Heart left ventricle (tissue), 16 donors: ENCODE measurements around the gene GZMM. TPM values are rescaled to one million over a fixed set of nuclear protein-coding genes. Genes with fewer than 3 reads are reported as not detected.
A peak's percentile ranks its signal among the peaks of the same experiment; 100 is the strongest.

Experiments
- ATAC-seq, 4 donors: fragments of 200-7000 bp; cut with Tn5 transposase; one replicate each; pipeline ENCODE4 v1.9.1; 2020 to 2022; ENCODE audit warnings: moderate library complexity in 4 of 4, mild to moderate bottlenecking in 3 of 4, moderate number of reproducible peaks in 1 of 4
- DNase-seq, 5 donors: peaks; one replicate each; pipeline ENCODE4 v3.0.0-alpha.2; 2020
- H3K27ac ChIP-seq, 12 donors: fragments of 200-600 bp; sonication (generic) in 4 of 12; one replicate each; pipeline versions ENCODE4 v1.5.0 to v1.8.0; 2016 to 2022; ENCODE audit warnings: mild to moderate bottlenecking in 2 of 12
- H3K27me3 ChIP-seq, 9 donors: fragments of 200-600 bp; sonication (generic) in 2 of 9; one replicate each; pipeline versions ENCODE4 v1.5.1 to v1.8.0; 2016 to 2022; ENCODE audit warnings: mild to moderate bottlenecking in 3 of 9
- H3K36me3 ChIP-seq, 9 donors: fragments of 200-600 bp; sonication (generic) in 2 of 9; one replicate each; pipeline versions ENCODE4 v1.5.0 to v1.8.0; 2018 to 2022; ENCODE audit warnings: mild to moderate bottlenecking in 2 of 9
- H3K4me1 ChIP-seq, 12 donors: fragments of 200-600 bp; sonication (generic) in 4 of 12; one replicate each; pipeline versions ENCODE4 v1.5.0 to v1.8.0; 2016 to 2022; ENCODE audit warnings: mild to moderate bottlenecking in 3 of 12
- H3K4me3 ChIP-seq, 12 donors: fragments of 200-600 bp; sonication (generic) in 4 of 12; one replicate each; pipeline versions ENCODE4 v1.5.0 to v1.8.0; 2017 to 2022; ENCODE audit warnings: mild to moderate bottlenecking in 9 of 12, moderate library complexity in 4 of 12
- H3K9me3 ChIP-seq, 12 donors: fragments of 200-600 bp; sonication (generic) in 4 of 12; one replicate each; pipeline versions ENCODE4 v1.5.0 to v1.8.0; 2016 to 2022; ENCODE audit warnings: mild to moderate bottlenecking in 1 of 12
- CTCF ChIP-seq, 12 donors: fragments of 200-600 bp; sonication (generic) in 4 of 12; IDR thresholded peaks; one replicate each; pipeline versions ENCODE4 v1.5.0 to v1.8.0; 2018 to 2022; ENCODE audit warnings: antibody characterized with exemption in 12 of 12, mild to moderate bottlenecking in 5 of 12
- POLR2A ChIP-seq, 2 donors: fragments of 450-650 bp; IDR thresholded peaks; one replicate each; pipeline ENCODE4 v1.6.1; 2017; ENCODE audit warnings: antibody characterized with exemption in 2 of 2, mild to moderate bottlenecking in 2 of 2, moderate library complexity in 2 of 2
- WGBS, 4 donors: extraction: QIAGEN DNeasy Blood & Tissue Kit in 2 of 4; methylation state at CpG; one replicate each; pipeline versions ENCODE4 v1.1.5 to v1.1.7; 2013 to 2018; 5-methylcytosine and 5-hydroxymethylcytosine counted together
- intact Hi-C, 10 donors: fragments of 100-400 bp; cut with DNase I; formaldehyde crosslinking; loops; one replicate each; pipeline versions ENCODE4 v1.11.1 to v1.14.2; 2022
- polyA plus RNA-seq, 2 donors: library from polyadenylated mRNA; stranded (reverse); fragments of 200-250 nt; gene quantifications; one replicate each; pipeline ENCODE4 v1.2.3, GENCODE V29; 2013
- total RNA-seq, 9 donors: library from RNA; depleted of rRNA in 2 of 9; stranded (reverse); fragments of >200 nt in 2 of 9; fragmentation: NEBNext Ultra II Directional in 3 of 9; extraction: Animal tissue kit (Norgen Biotek cat#: 25700) in 3 of 9; gene quantifications; one replicate each; pipeline versions ENCODE4 v1.1.0 to v1.2.4, GENCODE V29; 2016 to 2023
- donor health status: ischemic (EF 13 %, LVEDD 7.1; RV severe dilation, severe dysfunction).
- donor health status: healthy with polysubstance abuse.
- donor health status: DM: no; HTN: yes; CAD: no.
- donor health status: DM: no; HTN: no; CAD: no.
- donor health status: ischemic (EF 25% LVEDD 6.9; RV normal size, moderate dysfunction).
- donor health status: ischemic (EF 25% LVEDD 5.7; RV mildly dilated, moderate dysfunction).
- donor health status: healthy.
- donor health status: DM: yes; HTN: yes; CAD: no.
- donor health status: ischemic (EF 35%, LVEDD 5.7; RV mildly dilated, moderate dysfunction).
- donor health status: nonischemic (EF 11% LVEDD 7.7; RV severe dilation, severe dysfunction).
- donor health status: DM: yes; HTN: yes; CAD: no.
- donor health status: PGD.
- donor health status: ischemic (EF 29% LVEDD 5.4; RV normal size, mild dysfunction).
- donor health status: nonischemic (EF 23%, LVEDD 6.1; RV moderate dilation, normal function).

Gene GZMM
- total and polyA plus RNA-seq, 11 donors, result 0.12 to 3.0 (median 0.47) TPM; not detected in 5

DNA sequence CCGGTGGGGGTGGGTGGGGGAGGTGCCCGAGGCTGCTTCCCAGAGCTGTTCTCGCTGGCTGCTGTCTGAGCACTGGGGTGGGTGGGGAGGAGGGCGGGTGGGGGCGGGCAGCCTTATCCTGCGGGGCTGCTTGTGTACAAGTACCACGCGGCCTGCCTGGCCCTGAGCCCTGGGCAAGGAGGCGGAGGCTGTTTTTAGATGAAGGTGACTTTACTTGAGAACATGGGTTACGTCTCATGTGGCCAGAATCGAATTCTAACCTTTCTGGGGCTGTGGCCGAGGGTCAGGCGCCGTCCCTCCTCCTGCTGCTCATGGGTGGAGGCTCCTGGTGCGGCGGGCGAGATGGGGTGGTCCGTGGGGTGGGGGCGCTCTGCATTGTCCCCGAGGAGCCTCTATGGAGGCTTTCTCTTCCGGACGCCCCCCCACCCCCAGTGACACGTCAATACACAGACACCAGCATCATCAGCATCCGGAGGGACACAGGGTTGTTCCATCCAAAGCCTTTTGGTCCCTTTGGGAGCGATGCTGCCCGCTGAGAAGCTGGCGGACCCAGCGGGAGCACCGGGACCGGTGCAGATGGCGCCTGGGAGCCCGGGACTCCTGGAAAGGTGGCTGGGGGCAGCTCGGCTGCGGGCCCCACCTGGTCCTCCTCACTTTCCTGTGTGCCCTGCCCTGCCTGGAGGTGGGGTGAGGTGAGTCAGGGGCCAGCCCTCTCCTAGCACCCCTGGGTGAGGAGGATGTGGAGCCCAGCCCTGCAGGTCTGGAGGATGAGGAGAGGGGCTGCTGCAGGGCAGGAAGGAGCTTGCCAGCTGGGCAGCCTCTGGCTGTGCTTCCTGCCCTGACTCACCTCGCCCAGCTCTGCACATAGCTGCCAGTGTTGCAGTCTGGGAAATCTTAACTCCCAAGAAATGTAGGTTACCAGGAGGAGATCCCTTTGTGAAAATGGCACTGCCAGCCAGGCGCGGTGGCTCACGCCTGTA is 32.0 kb downstream of the GZMM start:
- intact Hi-C loops, result no loop called here

GRCh38 chr19:576768-577438 is 33.0 kb downstream of the GZMM start:
- H3K27ac ChIP-seq, result peak overlapping the region; percentile 31 to 99 (median 96)
- no peaks in the 10 kb centered on the region for H3K9me3 ChIP-seq
- peaks cover 3 to 82% (median 51%) of the 10 kb centered on the region in 12 donors for H3K4me1 ChIP-seq
- 51 to 63% (median 56%) methylated on average over 19 to 28 of the region's 28 CpGs for whole genome bisulfite sequencing, 4 donors
- peak overlapping the region in 10 of 12 donors; percentile 26 to 99 (median 94) for H3K4me3 ChIP-seq
- TF ChIP-seq POLR2A (IDR thresholded peaks at IDR 0.05) (no peak), CTCF (IDR thresholded peaks at IDR 0.05) (no peak)
- ATAC-seq, result no peak
- peaks cover 0 to 49% (median 21%) of the 10 kb centered on the region in 9 donors for H3K36me3 ChIP-seq
- peak in 1 of 5 donors; percentile 50 for DNase-seq
- H3K27me3 ChIP-seq, result no peaks in the 10 kb centered on the region
- intact Hi-C loops, result no loop called here

More for the DNA sequence above, 32.0 kb downstream of the GZMM start:
- peak overlapping the region; percentile 9 to 99 (median 94) for H3K4me3 ChIP-seq
- no peaks in the 10 kb centered on the region for H3K27me3 ChIP-seq
- DNase-seq, result peak; percentile 78 to 92 (median 82)
- H3K36me3 ChIP-seq, result peaks cover 0 to 40% (median 12%) of the 10 kb centered on the region in 9 donors
- peak; percentile 47 to 69 (median 56) for ATAC-seq
- TF ChIP-seq POLR2A (IDR thresholded peaks at IDR 0.05) (peak in 1 of 2 donors; percentile 29), CTCF (IDR thresholded peaks at IDR 0.05) (no peak)
- no peaks in the 10 kb centered on the region for H3K9me3 ChIP-seq
- peak overlapping the region; percentile 31 to 99 (median 96) for H3K27ac ChIP-seq
- peaks cover 3 to 84% (median 55%) of the 10 kb centered on the region in 12 donors for H3K4me1 ChIP-seq
- WGBS, 4 donors, result 34 to 58% (median 42%) methylated on average over 26 to 38 of the region's 38 CpGs

DNA sequence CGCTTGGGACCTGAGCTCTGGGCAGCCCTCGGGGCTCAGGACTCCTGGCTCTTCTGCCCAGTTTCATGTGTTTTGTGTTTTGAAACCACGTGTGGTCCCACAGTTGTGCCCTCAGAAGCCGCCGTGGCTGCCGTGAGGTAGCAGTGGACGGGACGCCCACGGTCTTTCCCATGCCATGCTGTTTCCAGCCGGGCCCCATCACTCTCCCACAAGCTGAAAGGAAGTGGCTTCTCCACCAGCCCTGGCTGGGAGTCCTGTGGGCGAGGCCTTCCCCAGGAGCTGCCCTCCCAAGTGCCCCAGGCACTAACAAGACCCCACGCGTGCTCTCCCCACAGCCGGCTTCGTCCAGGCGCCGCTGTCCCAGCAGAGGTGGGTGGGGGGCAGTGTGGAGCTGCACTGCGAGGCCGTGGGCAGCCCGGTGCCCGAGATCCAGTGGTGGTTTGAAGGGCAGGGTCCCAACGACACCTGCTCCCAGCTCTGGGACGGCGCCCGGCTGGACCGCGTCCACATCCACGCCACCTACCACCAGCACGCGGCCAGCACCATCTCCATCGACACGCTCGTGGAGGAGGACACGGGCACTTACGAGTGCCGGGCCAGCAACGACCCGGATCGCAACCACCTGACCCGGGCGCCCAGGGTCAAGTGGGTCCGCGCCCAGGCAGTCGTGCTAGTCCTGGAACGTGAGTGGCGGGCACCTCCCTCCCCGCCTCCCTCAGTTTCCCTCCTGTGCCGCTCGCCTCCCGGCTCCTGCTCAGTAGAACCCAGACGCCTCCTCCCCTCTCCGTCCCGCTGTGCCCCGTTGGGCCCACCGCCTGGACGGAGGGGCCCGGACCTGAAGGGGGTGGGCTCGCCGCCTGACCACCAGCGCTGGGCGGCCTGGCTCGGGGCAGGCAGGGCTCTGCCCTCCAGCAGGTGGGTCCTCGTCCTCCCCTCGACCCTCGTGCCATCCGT is 33.9 kb downstream of the GZMM start:
- DNase-seq (peak in 1 of 5 donors; percentile 54), ATAC-seq (no peak)
- no peak for TF ChIP-seq POLR2A (IDR thresholded peaks at IDR 0.05)
- peak in 1 of 12 donors; percentile 15 for TF ChIP-seq CTCF (IDR thresholded peaks at IDR 0.05)
- Histone ChIP-seq H3K9me3 (no peaks in the 10 kb centered on the region), H3K27ac (peak overlapping the region; percentile 17 to 99 (median 96)), H3K27me3 (no peaks in the 10 kb centered on the region), H3K36me3 (peaks cover 0 to 57% (median 29%) of the 10 kb centered on the region in 9 donors), H3K4me1 (peaks cover 3 to 87% (median 52%) of the 10 kb centered on the region in 12 donors), H3K4me3 (peak overlapping the region in 10 of 12 donors; percentile 26 to 99 (median 94))
- intact Hi-C loops, result no loop called here
- 71 to 75% (median 72%) methylated on average over 45 to 66 of the region's 66 CpGs for WGBS, 4 donors
